NOMO-1 treated with dmso at 0.1 percent for 144 hours (cell line): Measurements from ENCODE around the gene ALOXE3.
"Not testable (repeated sequence)": the region's sequence is repeated elsewhere in the genome, so short reads cannot be mapped to it uniquely, and the experiment has no call there.

ENCODE experiments used
- DNase-seq: peaks from one replicate; lab custom pipeline; 2025; ENCODE audit not compliant: unreplicated experiment; lab: John Stamatoyannopoulos, UW

Gene ALOXE3

DNA sequence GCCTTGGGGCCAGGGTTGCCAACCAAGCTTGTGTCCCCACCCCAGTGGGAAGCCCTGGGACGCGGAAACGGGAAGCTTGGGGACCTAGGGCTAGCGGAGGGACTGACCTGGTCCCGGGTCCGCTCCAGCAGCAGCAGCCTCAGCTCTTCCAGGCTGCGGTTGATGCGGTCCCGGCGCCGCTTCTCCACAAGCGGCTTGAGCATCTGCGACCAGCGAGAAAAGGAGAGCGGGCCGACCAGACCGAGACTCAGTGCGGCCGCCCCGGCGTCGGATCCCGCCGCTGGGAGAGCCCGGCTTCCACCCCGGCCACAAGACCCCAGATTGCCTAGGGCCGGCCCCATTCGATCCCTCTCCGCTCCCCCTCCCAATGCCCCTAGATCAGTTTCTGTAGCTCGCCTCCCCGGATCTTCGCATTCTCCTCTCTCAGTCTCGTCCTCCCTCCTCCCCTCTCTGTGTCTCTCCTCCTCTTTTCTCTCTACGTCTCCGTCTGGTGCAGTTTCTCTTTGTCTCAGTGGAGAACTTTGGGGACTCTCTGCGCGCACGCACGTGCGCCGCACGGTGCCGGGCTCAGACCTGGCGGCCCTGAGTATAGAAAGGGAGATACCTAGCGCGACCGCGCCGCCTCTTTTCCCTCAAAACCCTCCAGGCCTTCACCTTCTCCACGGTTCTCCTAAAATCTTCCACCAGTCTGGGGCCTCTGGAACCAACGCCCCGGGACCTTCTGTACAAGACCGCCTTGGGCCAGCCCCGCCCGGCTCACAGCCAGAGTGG lies 4.8 kb upstream of the ALOXE3 start:
- DNase-seq, result no peak

DNA sequence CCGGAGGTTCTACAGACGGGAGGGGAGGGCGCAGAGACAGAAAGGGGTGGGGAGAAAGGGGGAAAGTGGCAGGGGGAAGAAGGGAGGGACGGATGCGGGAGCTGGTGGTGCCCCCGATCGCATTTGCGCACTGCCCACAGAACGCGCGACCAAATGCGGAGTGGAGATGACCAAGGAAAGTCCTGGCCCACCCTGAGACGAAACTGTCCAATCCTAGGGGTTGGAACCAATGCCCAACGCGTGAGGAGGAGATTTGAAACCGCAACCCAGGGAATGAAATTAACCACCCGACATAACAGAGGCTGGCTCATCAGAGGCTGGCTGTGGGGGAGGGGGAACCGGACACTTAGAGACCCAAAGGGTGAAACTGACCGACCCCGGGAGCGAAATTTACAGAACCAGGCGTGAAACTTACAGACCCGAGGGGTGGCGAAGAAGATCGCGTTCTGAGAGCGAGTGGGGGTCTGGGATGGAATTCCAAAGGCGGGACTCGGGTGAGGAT lies 4.2 kb upstream of the ALOXE3 start:
- no peak for DNase-seq

DNA sequence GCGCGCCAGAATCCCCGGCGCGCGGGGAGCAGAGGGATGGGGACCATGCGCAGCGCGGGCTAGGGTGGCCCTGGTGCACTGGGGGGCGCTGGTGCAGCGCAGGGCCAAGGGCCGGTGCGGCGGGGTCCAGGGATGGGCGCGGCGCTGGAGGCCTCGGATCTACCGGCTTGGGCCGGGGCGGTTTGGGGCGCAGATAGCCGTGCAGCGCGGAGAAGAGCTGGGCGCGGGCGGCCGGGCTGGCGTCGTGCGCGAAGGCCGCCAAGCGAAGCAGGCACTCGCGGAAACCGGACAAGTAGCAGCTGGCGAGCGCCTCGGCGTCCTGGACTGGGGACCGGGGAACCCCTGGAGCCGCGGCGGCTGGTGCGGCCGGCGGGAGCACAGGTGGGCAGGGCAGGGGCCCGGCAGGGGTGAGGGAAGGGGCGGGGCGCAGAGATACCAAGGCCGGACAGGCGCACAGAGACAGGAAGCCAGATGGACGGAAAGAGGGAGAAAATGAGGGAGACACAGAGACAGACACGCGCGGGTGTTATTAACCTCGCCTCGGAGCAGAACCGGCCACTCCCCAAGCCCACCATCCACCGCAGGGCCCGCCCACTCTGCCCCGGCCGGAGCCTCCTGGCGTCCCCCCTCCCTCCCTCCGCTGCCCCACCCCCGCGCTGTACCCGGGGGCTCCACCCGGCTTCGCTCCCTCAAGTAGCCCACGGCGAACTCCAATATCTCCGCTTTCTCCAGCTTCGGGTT lies 3.5 kb upstream of the ALOXE3 start:
- peak; percentile 41 for DNase-seq

DNA sequence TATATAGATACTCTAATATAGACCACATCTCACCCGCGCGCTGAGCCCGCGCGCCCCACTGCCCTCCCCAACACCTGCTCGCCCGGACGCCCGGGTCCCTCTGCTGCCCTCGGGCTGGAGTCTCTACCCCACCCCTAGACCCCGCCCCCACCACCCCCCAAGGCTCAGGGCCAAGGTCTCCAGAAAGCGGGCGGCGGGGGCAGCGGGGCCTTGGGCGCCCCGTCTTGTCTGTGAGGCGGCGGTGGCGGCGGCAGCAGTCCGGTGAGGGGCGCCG lies 3.0 kb upstream of the ALOXE3 start:
- no peak for DNase-seq

DNA sequence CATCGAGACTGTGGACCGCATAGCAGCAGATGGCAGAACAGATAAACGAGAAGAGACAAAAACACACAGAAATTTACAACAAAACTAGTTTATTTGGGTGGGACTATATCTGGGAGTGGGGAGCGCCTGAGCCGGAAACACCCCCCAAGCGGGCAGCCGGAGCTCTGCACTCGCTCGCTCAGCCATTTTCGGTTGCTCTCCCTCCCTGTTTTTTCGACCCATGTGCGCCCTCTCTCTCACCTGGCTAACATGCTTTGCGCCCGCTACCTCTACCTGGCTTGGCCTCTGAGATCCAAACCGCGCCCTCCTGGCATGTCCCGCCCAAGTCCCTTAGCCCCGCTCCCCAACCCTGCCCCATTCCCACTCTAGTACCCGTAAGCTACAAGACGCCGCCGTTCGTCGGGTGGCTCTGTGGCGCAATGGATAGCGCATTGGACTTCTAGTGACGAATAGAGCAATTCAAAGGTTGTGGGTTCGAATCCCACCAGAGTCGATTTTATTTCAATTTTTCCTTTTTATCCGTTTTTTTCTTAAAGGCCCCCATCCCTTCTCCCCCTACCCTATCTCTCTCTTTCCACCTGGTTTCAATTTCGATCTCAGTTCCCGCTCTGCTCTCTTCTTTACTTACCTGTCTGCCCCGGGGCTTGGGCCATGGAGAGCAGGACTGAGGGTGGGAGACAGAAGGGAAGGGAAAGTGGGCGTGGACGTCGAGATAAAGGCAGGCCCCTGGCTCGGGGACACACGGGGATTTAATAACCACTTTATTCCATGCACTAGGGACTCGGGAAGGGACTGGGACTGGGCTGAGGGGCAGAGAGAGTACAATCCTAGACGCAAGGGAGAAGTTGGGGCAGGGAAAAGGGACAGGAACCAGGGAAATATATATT lies 2.4 kb upstream of the ALOXE3 start:
- DNase-seq, result peak; percentile 48

DNA sequence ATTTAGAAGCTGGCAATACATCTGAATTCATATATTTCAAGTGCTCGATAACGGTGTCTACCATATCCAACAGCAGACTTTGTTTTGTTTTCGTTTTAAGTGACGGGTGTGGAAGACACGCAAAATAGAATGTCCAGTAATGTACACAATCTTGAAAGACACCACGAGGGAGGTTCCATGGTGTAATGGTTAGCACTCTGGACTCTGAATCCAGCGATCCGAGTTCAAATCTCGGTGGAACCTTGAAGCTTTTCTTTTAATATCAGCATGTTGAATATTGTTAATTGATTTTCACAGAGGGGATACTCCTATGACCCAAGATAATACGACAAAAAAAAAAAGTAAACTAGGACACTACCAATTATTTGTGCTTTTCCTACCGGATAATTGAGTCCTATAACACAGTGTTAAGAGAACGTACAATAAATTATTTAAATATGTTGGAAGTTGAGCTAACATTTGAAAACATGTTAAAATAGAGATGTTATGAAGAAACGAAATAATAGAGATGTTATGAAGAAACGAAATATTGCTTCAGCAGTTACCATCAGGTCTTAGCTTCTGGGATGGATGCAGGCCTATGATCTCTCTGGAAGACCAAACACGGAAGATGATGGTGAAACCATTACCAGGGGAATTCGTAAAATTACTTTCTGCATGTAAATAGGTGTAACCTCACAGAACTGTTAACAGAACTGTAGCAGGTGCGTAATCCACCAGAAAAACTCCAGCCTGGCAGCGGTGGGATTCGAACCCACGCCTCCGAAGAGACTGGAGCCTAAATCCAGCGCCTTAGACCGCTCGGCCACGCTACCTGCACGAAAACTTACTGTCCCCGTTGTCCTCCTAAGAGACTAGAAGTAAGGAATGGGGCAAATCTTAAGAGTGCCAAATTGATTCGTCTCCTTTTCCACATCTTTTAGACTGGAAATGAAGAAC lies 1.5 kb upstream of the ALOXE3 start:
- peak; percentile 81 for DNase-seq

DNA sequence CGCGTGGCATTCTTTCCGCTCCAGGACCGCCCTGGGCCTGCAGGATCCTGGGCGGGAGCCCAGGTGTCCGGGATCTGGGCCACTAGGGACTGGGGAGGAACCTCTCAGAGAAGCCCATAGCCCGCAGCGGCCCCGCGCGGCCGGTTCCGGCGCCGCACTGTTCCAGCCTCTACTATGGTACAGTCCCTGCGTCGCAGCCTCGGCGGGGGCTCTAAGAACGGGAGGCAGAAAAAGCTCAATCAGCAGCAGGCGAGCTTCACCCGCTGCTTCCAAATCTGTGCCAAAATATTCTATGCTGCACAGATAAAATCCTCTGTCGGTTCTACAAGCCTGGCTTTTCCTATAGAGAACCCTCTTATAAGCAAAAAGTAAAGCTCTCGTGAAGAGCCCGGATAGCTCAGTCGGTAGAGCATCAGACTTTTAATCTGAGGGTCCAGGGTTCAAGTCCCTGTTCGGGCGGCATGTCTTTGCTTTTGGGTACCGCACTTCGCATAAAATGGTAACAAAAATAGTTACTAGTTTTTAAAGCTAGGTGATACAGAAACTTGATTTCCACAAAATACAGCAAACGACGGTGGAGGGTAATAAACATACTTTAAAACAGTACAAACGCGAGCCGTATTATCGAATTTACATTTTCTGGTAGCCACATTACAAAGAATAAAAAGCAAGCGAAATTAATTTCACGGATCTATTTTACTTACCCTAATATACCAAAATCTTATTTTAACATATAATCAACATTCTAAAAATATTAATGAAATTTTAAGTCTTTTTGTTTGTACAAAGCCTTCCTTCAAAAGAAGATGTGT lies 661 bp upstream of the ALOXE3 start:
- DNase-seq, result peak; percentile 80

DNA sequence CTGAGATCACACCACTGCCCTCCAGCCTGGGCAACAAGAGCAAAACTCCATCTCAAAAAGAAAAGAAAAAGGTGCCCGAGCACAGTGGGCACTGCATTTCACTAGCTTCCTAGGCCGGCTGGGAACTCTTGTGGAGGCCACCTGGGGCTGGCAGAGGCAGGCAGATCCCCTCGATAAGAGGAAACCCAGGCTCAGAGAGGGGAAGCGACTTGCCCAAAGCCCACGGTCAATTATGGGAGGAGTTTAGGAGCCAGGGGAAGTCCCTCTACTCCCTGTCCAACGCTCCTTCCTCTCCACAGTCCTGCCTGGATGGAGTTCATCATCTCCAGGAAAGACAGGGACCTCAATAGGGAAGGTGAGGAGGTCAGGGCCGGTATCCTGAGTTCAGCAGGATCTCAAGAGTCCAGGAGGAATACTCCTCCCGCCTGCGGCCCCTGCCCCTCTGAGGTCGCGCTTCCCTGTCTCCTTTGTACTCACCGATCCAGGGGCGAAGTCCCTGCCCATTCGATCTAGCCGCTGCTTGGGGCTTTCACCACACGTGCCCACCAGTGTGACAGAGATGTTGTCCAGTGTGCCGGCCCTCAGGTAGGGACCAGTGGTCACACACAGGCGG lies 841 bp downstream of the ALOXE3 start:
- peak; percentile 26 for DNase-seq

DNA sequence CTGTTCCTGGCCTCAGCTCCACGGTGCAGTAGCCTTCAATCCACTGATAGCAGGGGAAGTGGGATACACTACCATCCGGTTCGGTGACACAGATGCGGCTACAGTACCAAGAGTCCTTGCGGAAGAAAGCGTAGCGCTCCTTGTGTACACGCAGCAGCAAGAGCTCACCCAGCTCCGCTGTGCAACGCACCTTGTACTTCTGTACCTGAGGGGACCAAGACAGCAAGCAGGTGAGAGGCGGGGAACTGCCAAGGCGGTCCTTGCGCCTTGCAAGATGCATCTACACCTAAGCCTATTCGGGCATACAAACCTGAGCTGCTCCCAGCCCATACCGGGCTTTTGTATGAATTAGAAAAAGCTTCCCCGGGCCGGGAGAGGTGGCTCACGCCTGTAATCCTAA lies 1.5 kb downstream of the ALOXE3 start:
- no peak for DNase-seq

DNA sequence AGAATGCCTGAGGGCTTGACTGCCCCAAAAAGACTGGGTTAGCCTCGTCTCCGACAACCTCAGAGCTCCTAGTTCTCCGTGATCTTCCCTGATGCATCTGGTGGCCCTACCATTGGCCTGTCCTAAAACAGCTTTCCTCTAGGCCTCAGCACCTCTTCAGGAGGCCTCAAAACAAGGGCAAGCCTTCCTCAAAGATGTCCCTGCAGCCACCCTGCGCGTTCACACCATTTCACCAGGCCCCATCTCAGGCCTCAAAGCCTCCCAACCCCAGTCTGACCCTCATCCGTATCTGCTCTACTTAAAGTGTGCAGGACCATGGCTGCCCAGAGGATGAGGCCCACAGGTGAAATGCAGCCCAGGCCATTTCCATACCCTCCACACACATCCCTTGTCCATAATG lies 7.4 kb downstream of the ALOXE3 start:
- no peak for DNase-seq

DNA sequence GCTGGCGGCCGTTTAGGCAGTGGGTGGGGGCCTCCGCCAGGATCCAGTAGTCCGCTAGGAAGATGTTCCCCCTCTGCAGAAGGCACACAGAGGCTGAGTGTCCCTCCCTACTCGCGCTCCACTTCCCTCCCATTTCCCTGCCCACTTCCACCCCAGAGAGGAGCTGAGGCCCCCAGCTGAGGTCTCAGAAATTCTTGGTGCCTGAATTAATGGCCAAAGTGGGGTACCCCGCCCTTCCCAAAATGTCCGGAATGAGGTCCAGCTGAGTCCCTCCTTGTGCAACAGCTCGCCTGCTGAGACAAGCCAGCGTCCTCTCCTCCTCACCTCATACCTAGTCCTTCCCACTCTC lies 7.9 kb downstream of the ALOXE3 start:
- DNase-seq, result no peak

DNA sequence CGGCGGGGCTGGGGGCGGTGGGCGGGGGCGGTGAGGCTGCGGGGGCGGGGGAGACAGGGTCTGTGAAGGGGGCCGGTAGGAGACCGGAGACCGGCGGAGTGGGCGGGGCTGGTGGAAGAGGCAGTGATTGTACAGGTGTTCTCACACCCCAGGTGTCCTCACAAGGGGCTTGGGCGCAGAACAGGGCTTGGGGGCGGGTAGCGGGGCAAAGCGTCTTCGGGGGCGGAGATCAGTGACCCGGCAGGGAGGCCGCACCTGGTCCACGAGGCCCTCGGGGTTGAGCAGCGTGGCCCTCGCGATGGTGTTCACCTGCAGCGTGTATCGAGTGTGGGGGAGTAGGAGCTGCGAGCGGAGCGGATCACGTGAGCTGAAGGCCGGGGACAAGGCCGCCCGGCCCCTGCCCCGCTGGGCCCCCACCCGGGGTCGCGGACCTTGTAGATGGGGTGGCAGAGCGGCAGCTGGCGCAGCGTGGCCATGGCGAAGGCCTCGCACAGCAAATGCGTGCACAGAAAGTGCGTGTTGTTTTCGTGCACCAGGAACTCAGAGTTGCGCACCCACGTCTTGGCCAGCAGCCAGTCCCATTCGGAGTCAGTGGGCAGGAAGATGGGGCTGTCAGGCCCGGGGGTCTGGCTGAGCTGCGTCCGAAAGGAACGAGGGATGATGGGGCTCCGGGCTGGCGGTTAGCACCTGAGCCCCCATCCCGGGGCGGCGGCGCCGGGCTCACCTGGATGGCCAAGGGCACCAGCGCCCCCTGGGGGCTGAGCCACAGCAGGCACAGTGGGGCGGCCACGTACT lies 8.5 kb downstream of the ALOXE3 start:
- no peak for DNase-seq

DNA sequence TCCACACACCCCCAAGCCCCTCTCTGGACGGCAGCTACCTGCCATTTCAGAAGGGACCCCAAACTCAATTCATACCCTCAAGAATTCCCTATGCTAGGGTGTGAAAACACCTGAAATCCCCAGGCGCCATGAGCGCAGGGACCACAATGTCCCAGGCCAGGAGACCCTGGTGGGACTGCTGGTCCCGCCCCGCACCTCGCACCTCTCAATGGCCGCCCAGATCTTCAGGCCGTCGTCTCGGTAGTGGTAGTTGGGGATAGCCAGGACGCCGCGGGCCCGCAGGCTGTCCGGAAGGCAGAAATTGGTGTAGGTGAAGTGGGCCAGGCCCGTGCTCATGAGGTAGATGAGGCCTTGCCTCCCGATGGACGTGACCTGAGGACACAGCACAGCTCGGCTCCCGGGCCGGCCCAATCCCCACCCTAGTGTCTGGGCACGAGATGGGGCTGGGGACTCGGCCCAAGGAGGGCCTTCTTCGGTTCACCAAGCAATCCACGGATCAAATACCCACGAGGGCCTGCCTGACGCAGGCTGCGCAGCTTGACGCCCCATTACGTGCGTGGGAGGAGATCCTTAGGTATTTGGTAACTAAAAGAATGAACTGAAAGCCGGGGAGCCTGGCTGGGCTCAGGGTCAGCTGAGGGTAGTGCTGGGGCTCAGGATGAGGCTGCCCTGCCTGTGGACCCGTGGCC lies 9.2 kb downstream of the ALOXE3 start:
- DNase-seq, result no peak

DNA sequence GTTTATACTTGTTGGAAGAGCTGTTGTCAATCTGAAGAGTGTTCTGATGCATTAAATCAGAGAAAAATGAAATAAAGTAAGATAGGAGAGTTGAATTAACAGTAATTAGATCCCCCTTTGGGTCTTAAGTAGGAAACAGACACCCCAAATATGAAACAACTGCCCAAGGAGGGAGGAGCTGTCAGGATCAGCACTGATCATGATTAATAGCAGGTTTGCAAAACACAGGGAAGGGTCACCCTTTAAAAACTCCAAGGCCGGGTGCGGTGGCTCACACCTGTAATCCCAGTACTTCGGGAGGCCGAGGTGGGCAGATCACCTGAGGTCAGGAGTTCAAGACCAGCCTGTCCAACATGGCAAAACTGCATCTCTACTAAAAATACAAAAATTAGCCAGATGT lies 11.3 kb downstream of the ALOXE3 start:
- not testable (repeated sequence) for DNase-seq

DNA sequence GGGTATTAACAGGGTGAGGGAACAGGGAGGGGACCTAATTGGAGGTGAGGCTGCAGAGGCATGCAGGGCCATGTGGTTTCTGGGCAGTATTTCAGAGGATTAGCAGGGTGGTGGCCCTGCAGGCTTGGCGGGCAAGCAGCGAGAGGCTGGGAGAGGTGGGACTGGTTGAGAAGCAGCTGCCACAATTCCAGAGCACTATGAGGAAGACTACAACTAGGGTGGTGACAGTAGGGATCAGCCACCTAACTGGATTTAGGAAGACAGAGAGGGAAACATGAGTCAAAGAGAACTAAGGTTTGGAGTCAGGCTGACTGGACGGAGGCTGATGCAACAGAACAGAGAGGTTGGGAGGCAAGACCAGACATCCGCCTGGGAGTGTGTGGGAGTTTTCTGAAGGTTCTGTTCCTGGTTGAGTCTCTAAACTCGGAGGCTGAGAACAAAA lies 12.3 kb downstream of the ALOXE3 start:
- DNase-seq, result no peak

DNA sequence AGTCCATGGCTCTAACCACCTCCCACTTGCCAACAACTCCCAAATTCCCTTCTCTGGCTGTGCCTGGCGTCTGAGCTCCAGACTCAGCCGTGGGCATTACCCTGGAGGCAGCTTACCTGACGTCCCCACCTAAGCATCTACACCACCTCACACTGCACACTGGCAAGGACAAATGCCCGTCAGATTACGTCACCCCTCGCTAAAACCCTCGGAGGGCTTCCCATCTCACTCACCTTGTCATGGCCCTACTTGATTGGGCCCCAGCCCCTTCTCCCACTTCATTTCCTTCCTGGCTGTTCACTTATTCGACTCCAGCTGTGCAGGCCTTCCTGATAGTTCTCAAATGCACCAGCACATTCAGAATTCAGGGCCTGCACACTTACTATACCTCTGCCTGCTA lies 13.4 kb downstream of the ALOXE3 start:
- no peak for DNase-seq

DNA sequence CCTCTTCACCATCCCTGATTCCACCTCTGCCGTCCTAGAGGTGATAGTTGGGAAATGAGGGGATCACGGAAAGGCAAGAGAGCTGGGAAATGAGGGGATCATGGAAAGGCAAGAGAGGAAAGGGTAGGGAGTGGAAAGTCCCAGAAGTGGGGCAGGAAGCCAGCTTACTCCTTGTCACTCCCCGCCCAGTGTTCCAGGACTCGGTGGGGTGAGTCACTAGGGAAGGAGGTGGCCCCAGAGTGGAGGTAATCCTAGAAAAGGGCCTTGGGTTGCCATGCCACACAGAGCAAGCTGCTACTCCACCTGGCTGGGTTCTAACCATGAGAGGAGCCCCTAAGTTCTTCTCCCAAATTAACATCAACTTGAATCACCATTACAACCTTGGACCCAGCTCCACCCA lies 14.8 kb downstream of the ALOXE3 start:
- no peak for DNase-seq

DNA sequence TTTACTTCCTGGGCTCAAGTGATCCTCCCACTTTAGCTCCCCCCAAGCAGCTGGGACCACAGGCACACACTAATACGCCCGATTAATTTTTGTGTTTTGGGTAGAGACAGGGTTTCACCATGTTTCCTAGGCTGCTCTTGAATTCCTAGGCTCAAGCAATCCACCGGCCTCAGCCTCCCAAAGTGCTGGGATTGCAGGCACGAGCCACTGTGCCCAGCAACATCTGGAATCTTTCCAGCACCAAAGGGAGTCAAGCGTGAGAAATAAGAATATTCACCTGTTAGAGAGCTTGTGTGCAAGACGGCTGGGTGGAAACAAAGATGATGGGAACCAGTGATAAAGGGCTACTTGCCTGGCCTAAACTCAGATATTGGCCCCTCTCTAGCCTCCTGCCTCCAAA lies 16.6 kb downstream of the ALOXE3 start:
- DNase-seq, result no peak
